MM.1S (cell line): ENCODE measurements around the gene DPCD.
"Not testable (repeated sequence)": the region's sequence is repeated elsewhere in the genome, so short reads cannot be mapped to it uniquely, and the experiment has no call there.

ENCODE experiments used
- DNase-seq: peaks from one replicate; pipeline ENCODE4 v3.0.0-alpha.2; 2015
- H2AFZ ChIP-seq: fragments of 300-600 bp; sonication (generic); 2 replicates; pipeline ENCODE4 v1.6.0; 2016; ENCODE audit warnings: antibody characterized with exemption, low read length
- H3F3A ChIP-seq: fragments of 300-600 bp; sonication (generic); 2 replicates; pipeline ENCODE4 v1.6.1; 2016; ENCODE audit warnings: mild to moderate bottlenecking, antibody characterized with exemption, low read length, moderate library complexity, mixed read lengths; ENCODE audit not compliant: insufficient read depth
- H3K27ac ChIP-seq: fragments of 300-600 bp; sonication (generic); 2 replicates; pipeline ENCODE4 v1.5.1; 2016; ENCODE audit warnings: mild to moderate bottlenecking, low read length
- H3K27me3 ChIP-seq: fragments of 300-600 bp; sonication (generic); replicated peaks from 2 replicates; pipeline ENCODE4 v1.6.0; 2016; ENCODE audit warnings: low read length; ENCODE audit not compliant: insufficient read depth
- H3K36me3 ChIP-seq: fragments of 300-600 bp; sonication (generic); replicated peaks from 2 replicates; pipeline ENCODE4 v1.6.1; 2016; ENCODE audit warnings: mild to moderate bottlenecking, low read length, mixed read lengths; ENCODE audit not compliant: insufficient read depth
- H3K4me1 ChIP-seq: fragments of 300-600 bp; sonication (generic); 2 replicates; pipeline ENCODE4 v1.6.1; 2016; ENCODE audit warnings: low read length, mixed read lengths
- H3K4me2 ChIP-seq: fragments of 300-600 bp; sonication (generic); 2 replicates; pipeline ENCODE4 v1.6.0; 2016; ENCODE audit warnings: low read depth, low read length
- H3K4me3 ChIP-seq: fragments of 300-600 bp; sonication (generic); 2 replicates; pipeline ENCODE4 v1.5.1; 2016; ENCODE audit warnings: low read length, mixed read lengths
- H3K79me2 ChIP-seq: fragments of 300-600 bp; sonication (generic); 2 replicates; pipeline ENCODE4 v1.6.1; 2016; ENCODE audit warnings: mixed run types, low read length, mixed read lengths
- H3K9ac ChIP-seq: fragments of 300-600 bp; sonication (generic); 2 replicates; pipeline ENCODE4 v1.6.1; 2016; ENCODE audit warnings: low read length, mixed read lengths
- H3K9me2 ChIP-seq: fragments of 300-600 bp; sonication (generic); replicated peaks from 2 replicates; pipeline ENCODE4 v1.6.1; 2016; ENCODE audit warnings: mild to moderate bottlenecking, low read length, mixed read lengths; ENCODE audit not compliant: insufficient read depth
- H3K9me3 ChIP-seq: fragments of 300-600 bp; sonication (generic); replicated peaks from 2 replicates; pipeline ENCODE4 v1.6.1; 2016; ENCODE audit warnings: mild to moderate bottlenecking, low read length, mixed read lengths; ENCODE audit not compliant: insufficient read depth
- H4K20me1 ChIP-seq: fragments of 300-600 bp; sonication (generic); 2 replicates; pipeline ENCODE4 v1.6.1; 2016; ENCODE audit warnings: mild to moderate bottlenecking, low read length, moderate library complexity, mixed read lengths; ENCODE audit not compliant: insufficient read depth
- EZH2 ChIP-seq: fragments of 300-600 bp; sonication (generic); optimal IDR thresholded peaks from 2 replicates; pipeline ENCODE3; 2017; ENCODE audit warnings: low read depth, mild to moderate bottlenecking, antibody characterized with exemption, low read length, mixed read lengths
- EZH2phosphoT487 ChIP-seq: fragments of 300-600 bp; sonication (generic); IDR thresholded peaks from 2 replicates; pipeline ENCODE4 v1.6.1; 2018; ENCODE audit warnings: antibody characterized with exemption, low read length
- TF ChIP-seq, protein P1 (sequence below): fragments of 300-600 bp; sonication (generic); IDR thresholded peaks from 2 replicates; pipeline ENCODE4 v1.5.1; 2016; ENCODE audit warnings: antibody characterized with exemption, low read length, mixed read lengths

The DPCD gene

GRCh38 chr10:101631821-101632475, 43.8 kb downstream of the DPCD start:
- no peaks in the 10 kb centered on the region for H4K20me1 ChIP-seq
- H3K27ac ChIP-seq = no peak overlapping the region
- H3K4me3 ChIP-seq = no peak overlapping the region
- H3K4me1 ChIP-seq = no peaks in the 10 kb centered on the region
- TF ChIP-seq, protein P1, sequence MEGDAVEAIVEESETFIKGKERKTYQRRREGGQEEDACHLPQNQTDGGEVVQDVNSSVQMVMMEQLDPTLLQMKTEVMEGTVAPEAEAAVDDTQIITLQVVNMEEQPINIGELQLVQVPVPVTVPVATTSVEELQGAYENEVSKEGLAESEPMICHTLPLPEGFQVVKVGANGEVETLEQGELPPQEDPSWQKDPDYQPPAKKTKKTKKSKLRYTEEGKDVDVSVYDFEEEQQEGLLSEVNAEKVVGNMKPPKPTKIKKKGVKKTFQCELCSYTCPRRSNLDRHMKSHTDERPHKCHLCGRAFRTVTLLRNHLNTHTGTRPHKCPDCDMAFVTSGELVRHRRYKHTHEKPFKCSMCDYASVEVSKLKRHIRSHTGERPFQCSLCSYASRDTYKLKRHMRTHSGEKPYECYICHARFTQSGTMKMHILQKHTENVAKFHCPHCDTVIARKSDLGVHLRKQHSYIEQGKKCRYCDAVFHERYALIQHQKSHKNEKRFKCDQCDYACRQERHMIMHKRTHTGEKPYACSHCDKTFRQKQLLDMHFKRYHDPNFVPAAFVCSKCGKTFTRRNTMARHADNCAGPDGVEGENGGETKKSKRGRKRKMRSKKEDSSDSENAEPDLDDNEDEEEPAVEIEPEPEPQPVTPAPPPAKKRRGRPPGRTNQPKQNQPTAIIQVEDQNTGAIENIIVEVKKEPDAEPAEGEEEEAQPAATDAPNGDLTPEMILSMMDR = no peak
- TF ChIP-seq EZH2phosphoT487 (no peak), EZH2 (no peak)
- no peaks in the 10 kb centered on the region for H3K79me2 ChIP-seq
- no peaks in the 10 kb centered on the region for H3K9me3 ChIP-seq
- H3K4me2 ChIP-seq = no peak overlapping the region
- H3K9me2 ChIP-seq = no peaks in the 10 kb centered on the region
- no peaks in the 10 kb centered on the region for H3K36me3 ChIP-seq
- H3K9ac ChIP-seq = no peak overlapping the region
- H3K27me3 ChIP-seq = no peaks in the 10 kb centered on the region
- no peaks in the 10 kb centered on the region for H3F3A ChIP-seq
- no peak for DNase-seq
- H2AFZ ChIP-seq = no peak overlapping the region

GRCh38 chr10:101633510-101633909, 45.4 kb downstream of the DPCD start:
- not testable (repeated sequence) for H3K27ac ChIP-seq, H4K20me1 ChIP-seq, H3K9me3 ChIP-seq, H3K27me3 ChIP-seq, H3K4me3 ChIP-seq, DNase-seq, H3K4me2 ChIP-seq, H3K9me2 ChIP-seq, H3K79me2 ChIP-seq, H3F3A ChIP-seq, H3K36me3 ChIP-seq, H2AFZ ChIP-seq, H3K9ac ChIP-seq, H3K4me1 ChIP-seq

DNA sequence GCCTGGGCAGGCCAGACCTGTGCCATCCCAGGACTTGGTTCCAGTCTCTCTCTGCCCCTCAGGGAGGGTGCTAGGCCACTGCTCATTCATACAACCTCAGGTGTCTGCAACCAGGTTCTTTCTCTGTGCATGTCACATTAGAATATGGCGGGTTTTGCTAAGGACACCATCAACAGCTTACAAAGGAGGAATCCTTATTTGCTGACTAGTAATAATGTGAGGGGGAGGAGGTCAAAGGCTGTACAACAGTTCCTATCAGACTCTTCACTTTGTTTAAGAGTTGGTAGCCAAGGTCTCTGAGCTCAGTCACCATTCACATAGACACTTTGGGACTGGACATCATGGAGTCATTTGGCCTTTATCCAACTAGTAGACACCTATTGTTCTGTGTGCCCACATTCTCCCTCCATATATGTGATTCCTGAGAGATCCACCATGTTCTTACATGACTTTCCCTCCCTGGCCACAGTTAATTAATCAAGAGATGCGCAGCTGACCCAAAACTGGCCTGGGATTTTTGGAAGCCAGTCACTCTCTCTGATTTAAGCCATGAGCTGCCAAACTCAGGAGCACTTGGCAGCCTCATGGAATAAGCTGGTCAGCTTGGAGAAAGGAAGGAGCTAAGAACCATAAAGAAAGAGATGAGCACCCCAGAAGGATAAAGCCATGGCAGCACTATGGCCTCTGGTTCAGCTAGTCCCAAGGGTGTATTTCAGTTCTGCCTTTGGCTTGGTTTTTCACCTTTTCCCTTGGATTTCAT, 51.2 kb downstream of the DPCD start:
- Histone ChIP-seq H3K79me2 (no peaks in the 10 kb centered on the region), H3K9me2 (no peaks in the 10 kb centered on the region), H3K27me3 (no peaks in the 10 kb centered on the region), H3K4me3 (no peak overlapping the region), H3K9ac (no peak overlapping the region), H3K4me1 (no peaks in the 10 kb centered on the region), H3K4me2 (no peak overlapping the region), H4K20me1 (no peaks in the 10 kb centered on the region), H3K36me3 (no peaks in the 10 kb centered on the region), H3F3A (no peaks in the 10 kb centered on the region), H3K27ac (no peak overlapping the region), H3K9me3 (no peaks in the 10 kb centered on the region), H2AFZ (no peak overlapping the region)
- no peak for DNase-seq
- TF ChIP-seq, protein P1 = no peak

GRCh38 chr10:101643546-101643945, 55.4 kb downstream of the DPCD start:
- H3K4me2 ChIP-seq = no peak overlapping the region
- H3K9me2 ChIP-seq = no peaks in the 10 kb centered on the region
- TF ChIP-seq, protein P1 = no peak
- TF ChIP-seq EZH2 = no peak
- no peak for TF ChIP-seq EZH2phosphoT487
- no peaks in the 10 kb centered on the region for H4K20me1 ChIP-seq
- H3F3A ChIP-seq = no peaks in the 10 kb centered on the region
- no peak for DNase-seq
- no peak overlapping the region for H3K4me3 ChIP-seq
- no peaks in the 10 kb centered on the region for H3K9me3 ChIP-seq
- H3K27me3 ChIP-seq = no peaks in the 10 kb centered on the region
- no peak overlapping the region for H3K27ac ChIP-seq
- no peaks in the 10 kb centered on the region for H3K79me2 ChIP-seq
- H3K4me1 ChIP-seq = no peaks in the 10 kb centered on the region
- H2AFZ ChIP-seq = no peak overlapping the region
- no peak overlapping the region for H3K9ac ChIP-seq
- no peaks in the 10 kb centered on the region for H3K36me3 ChIP-seq
